ENCODE results near the gene SLC13A2. TPM values are rescaled to one million over a fixed set of nuclear protein-coding genes. Genes with fewer than 3 reads are reported as not detected.

SLC13A2 gene
- total and polyA plus RNA-seq, 2 experiments from 2014 or later, result not detected

GRCh38 chr17:28493460-28493859, 20.0 kb downstream of the SLC13A2 start:
- Histone ChIP-seq H3K27ac (no peak overlapping the region), H3K27me3 (no peaks in the 10 kb centered on the region), H3K4me3 (no peak overlapping the region), H3K36me3 (no peaks in the 10 kb centered on the region), H3K9me3 (ENCODE audit: low read depth) (no peaks in the 10 kb centered on the region), H3K4me1 (ENCODE audit: low read depth) (no peaks in the 10 kb centered on the region)
- no peak for TF ChIP-seq CTCF (IDR thresholded peaks at IDR 0.05; ENCODE audit: low read depth, low read length)
- DNase-seq (ENCODE audit: low read depth in 1 of 2, low spot score in 1 of 2), result peak in 1 of 2 donors; percentile 61

DNA sequence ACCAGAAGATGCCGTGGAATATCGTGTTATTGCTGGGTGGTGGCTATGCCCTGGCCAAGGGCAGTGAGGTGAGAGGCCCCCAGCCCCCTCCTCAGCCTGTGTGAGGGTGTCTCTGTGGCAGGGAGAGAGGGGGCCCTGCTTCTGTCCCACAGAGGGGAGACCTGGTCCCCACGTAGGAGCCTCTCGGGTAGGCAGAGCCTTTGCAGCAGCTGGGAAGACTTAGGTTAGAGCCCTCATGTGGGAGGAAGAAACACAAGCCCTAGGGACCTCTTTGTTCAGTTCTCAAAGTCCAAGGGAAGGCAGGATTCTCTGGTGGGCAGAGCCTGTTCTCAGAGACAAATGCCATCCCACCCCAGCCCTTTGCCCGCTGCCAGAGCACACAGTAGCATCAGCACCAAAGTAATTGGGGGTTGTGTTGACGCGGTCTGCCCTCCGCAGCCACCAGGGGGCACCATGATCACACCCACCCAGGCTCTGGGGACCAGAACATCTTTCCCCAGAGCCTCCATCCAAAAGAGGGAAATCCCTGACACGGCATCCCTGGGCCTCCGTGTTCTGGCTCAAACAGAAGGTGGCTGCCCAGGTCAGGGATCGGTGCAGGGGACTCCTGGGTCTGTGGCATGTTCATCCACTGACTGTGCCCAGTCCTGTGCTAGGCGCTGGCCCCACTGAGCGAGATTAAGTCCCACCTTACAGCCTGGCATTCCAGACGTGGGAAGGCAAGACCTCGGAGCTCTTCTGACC, 21.2 kb downstream of the SLC13A2 start:
- DNase-seq (ENCODE audit: low read depth in 1 of 2, low spot score in 1 of 2), result peak; percentile 73 to 76
- TF ChIP-seq CTCF (IDR thresholded peaks at IDR 0.05; ENCODE audit: low read depth, low read length), result peak; percentile 93

DNA sequence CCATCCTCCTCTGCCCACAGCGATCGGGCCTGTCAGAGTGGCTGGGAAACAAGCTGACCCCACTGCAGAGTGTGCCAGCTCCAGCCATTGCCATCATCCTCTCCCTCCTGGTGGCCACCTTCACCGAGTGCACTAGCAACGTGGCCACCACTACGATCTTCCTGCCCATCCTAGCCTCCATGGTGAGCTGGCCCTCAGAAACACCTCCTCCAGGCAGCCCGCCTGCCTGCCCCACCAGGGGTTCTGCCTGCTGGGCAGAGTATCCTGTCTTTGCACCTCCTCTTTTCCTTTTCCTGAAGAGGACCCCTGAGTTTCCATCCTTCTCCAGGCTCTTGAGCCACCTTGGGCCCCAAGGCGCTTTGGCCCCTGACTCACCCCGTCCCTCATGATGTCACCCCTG, 22.2 kb downstream of the SLC13A2 start:
- Histone ChIP-seq H3K27ac (no peak overlapping the region), H3K4me3 (no peak overlapping the region), H3K9me3 (ENCODE audit: low read depth) (no peaks in the 10 kb centered on the region), H3K27me3 (no peaks in the 10 kb centered on the region), H3K4me1 (ENCODE audit: low read depth) (no peaks in the 10 kb centered on the region), H3K36me3 (no peaks in the 10 kb centered on the region)
- no peak for TF ChIP-seq CTCF (IDR thresholded peaks at IDR 0.05; ENCODE audit: low read depth, low read length)
- DNase-seq (ENCODE audit: low read depth in 1 of 2, low spot score in 1 of 2), result no peak

More for the DNA sequence above, 21.2 kb downstream of the SLC13A2 start:
- Histone ChIP-seq H3K4me3 (no peak overlapping the region), H3K4me1 (ENCODE audit: low read depth) (no peaks in the 10 kb centered on the region), H3K27me3 (no peaks in the 10 kb centered on the region), H3K27ac (no peak overlapping the region), H3K9me3 (ENCODE audit: low read depth) (no peaks in the 10 kb centered on the region), H3K36me3 (no peaks in the 10 kb centered on the region)

- DNase-seq (ENCODE audit: low read depth in 1 of 2, low spot score in 1 of 2), result no peak
- no peaks in the 10 kb centered on the region for H3K27me3 ChIP-seq
These were observed 24.5 kb downstream of the SLC13A2 start for GRCh38 chr17:28497931-28498330.

GRCh38 chr17:28498652-28499363, 25.4 kb downstream of the SLC13A2 start:
- no peak for DNase-seq (ENCODE audit: low read depth in 1 of 2, low spot score in 1 of 2)
- no peak overlapping the region for H3K27ac ChIP-seq
- no peak for TF ChIP-seq CTCF (IDR thresholded peaks at IDR 0.05; ENCODE audit: low read depth, low read length)
- no peaks in the 10 kb centered on the region for H3K27me3 ChIP-seq
- no peaks in the 10 kb centered on the region for H3K4me1 ChIP-seq (ENCODE audit: low read depth)
- no peaks in the 10 kb centered on the region for H3K36me3 ChIP-seq
- no peaks in the 10 kb centered on the region for H3K9me3 ChIP-seq (ENCODE audit: low read depth)
- no peak overlapping the region for H3K4me3 ChIP-seq

More at GRCh38 chr17:28497931-28498330, 24.5 kb downstream of the SLC13A2 start:
- Histone ChIP-seq H3K9me3 (ENCODE audit: low read depth) (no peaks in the 10 kb centered on the region), H3K36me3 (no peaks in the 10 kb centered on the region), H3K27ac (no peak overlapping the region), H3K4me3 (no peak overlapping the region), H3K4me1 (ENCODE audit: low read depth) (no peaks in the 10 kb centered on the region)
- TF ChIP-seq CTCF (IDR thresholded peaks at IDR 0.05; ENCODE audit: low read depth, low read length), result no peak
